Peyer's patch (tissue), 4 donors: Measurements from ENCODE around the gene MAPK4. TPM values are rescaled to one million over a fixed set of nuclear protein-coding genes. Genes with fewer than 3 reads are reported as not detected.

Experiments
- DNase-seq, 3 donors: peaks; one replicate each; pipeline ENCODE4 v3.0.0-alpha.2; 2017 to 2019
- H3K27ac ChIP-seq, 4 donors: fragments of 200-600 bp; sonication (generic); one replicate each; pipeline ENCODE4 v1.5.1; 2016 to 2019
- H3K27me3 ChIP-seq, 2 donors: fragments of 200-600 bp; sonication (generic); one replicate each; pipeline ENCODE4 v1.5.1; 2019
- H3K36me3 ChIP-seq, 3 donors: fragments of 200-600 bp; sonication (generic); one replicate each; pipeline ENCODE4 v1.5.1; 2016 to 2019
- H3K4me1 ChIP-seq, 4 donors: fragments of 200-600 bp; sonication (generic); one replicate each; pipeline ENCODE4 v1.5.1; 2016 to 2019
- H3K4me3 ChIP-seq, 4 donors: fragments of 200-600 bp; sonication (generic); 1 replicate in 3 of 4; 2 replicates in 1 of 4; pipeline ENCODE4 v1.5.1; 2016 to 2019; ENCODE audit warnings: mild to moderate bottlenecking in 1 of 4
- H3K9me3 ChIP-seq, 4 donors: fragments of 200-600 bp; sonication (generic); one replicate each; pipeline ENCODE4 v1.5.1; 2016 to 2019; ENCODE audit warnings: mild to moderate bottlenecking in 1 of 4
- CTCF ChIP-seq, 6 experiments: fragments of 450-650 bp in 4 of 6; fragments of 200-600 bp in 2 of 6; sonication (generic) in 1 of 6; IDR thresholded peaks; one replicate each; pipeline ENCODE4 v1.5.1; 2017 to 2019; ENCODE audit warnings: antibody characterized with exemption in 6 of 6, mild to moderate bottlenecking in 3 of 6, moderate library complexity in 1 of 6
- POLR2A ChIP-seq, 2 donors: fragments of 450-650 bp; IDR thresholded peaks; one replicate each; pipeline ENCODE4 v1.5.1; 2017; ENCODE audit warnings: antibody characterized with exemption in 2 of 2, mild to moderate bottlenecking in 2 of 2, moderate library complexity in 2 of 2
- total RNA-seq, 4 donors: library from RNA; depleted of rRNA; stranded (reverse); fragments of >200 nt; gene quantifications; one replicate each; pipeline ENCODE4 v1.1.0, GENCODE V29; 2016

Gene MAPK4
- total RNA-seq, 4 donors from 2014 or later = 0.54 to 2.0 (median 0.83) TPM; not detected in 1

DNA sequence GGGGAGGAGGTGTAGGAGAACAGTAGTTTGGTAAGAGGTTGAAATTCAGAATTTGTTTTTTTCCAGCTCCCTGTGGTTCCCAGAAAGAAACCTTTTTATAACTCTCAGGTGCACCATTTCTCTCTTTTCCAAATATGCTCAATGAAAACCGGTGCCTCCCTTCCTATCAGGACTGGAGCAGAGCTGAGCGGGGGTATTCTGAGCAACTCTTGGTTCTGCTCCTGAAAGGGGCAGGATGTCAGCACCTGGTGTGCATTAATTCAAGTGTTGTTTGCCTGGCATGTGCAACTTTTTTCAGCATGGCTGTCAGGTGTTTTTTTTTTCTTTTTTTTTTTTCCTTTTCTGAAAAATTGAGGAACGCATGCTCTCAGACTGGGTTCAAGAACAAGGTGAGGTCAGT, 74.1 kb downstream of the MAPK4 start:
- H3K9me3 ChIP-seq = no peaks in the 10 kb centered on the region
- no peak for DNase-seq
- no peak for TF ChIP-seq POLR2A (IDR thresholded peaks at IDR 0.05)
- no peak for TF ChIP-seq CTCF (IDR thresholded peaks at IDR 0.05)
- no peaks in the 10 kb centered on the region for H3K4me1 ChIP-seq
- H3K4me3 ChIP-seq = no peak overlapping the region
- H3K36me3 ChIP-seq = no peaks in the 10 kb centered on the region
- H3K27me3 ChIP-seq = no peaks in the 10 kb centered on the region
- H3K27ac ChIP-seq = no peak overlapping the region

GRCh38 chr18:50636366-50637057, 76.6 kb downstream of the MAPK4 start:
- Histone ChIP-seq H3K4me1 (no peaks in the 10 kb centered on the region), H3K9me3 (no peaks in the 10 kb centered on the region), H3K27ac (no peak overlapping the region), H3K36me3 (no peaks in the 10 kb centered on the region), H3K4me3 (no peak overlapping the region), H3K27me3 (no peaks in the 10 kb centered on the region)
- no peak for DNase-seq
- TF ChIP-seq CTCF (IDR thresholded peaks at IDR 0.05) = no peak
- no peak for TF ChIP-seq POLR2A (IDR thresholded peaks at IDR 0.05)

DNA sequence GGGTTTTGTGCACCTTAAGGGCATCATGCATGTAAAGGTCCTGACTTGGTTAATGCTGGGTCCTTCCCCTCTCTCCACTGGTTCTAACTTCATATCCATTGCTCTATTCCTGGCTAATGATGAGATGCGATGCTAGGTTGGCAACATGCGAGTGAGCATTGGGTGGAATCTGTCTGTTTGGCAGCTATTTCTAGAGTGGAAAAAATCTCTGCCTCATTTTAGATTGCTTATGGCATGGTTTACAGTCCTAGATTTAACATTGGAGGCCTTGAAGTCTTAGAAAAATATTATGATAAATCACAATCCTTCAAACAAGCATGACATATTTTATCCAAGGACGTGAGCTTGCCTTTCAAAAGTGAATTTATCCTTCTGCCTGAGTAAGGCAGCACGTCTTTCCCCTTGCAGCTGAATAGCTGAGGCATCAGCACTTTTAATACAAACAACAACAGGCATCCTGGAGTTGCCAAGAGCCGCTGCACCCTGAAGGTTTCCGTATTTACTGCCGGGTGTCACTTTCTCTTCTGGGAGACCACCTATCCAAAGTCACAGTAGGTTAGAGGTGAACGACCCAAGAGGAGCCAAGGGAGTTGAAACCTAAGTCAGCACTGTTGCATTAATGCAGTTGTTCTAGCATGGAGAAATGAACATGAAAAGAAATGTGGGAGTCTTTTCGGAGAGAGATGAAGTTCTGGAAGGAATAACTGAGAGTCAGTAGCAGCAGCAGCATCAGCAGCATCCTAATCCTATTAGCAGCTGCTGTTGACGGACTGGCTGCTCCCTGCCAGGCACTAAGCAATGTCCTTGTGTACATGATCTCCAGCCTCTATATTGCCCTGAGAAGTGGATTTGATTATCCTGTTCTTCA, 78.4 kb downstream of the MAPK4 start:
- DNase-seq = no peak
- H3K9me3 ChIP-seq = no peaks in the 10 kb centered on the region
- no peak overlapping the region for H3K4me3 ChIP-seq
- H3K36me3 ChIP-seq = no peaks in the 10 kb centered on the region
- no peaks in the 10 kb centered on the region for H3K27me3 ChIP-seq
- TF ChIP-seq POLR2A (IDR thresholded peaks at IDR 0.05) = no peak
- TF ChIP-seq CTCF (IDR thresholded peaks at IDR 0.05) = no peak
- no peaks in the 10 kb centered on the region for H3K4me1 ChIP-seq
- H3K27ac ChIP-seq = peak overlapping the region in 1 of 4 donors; percentile 40

- no peak for DNase-seq
- Histone ChIP-seq H3K27ac (peak overlapping the region in 1 of 4 donors; percentile 40), H3K27me3 (no peaks in the 10 kb centered on the region), H3K9me3 (no peaks in the 10 kb centered on the region), H3K4me1 (no peaks in the 10 kb centered on the region), H3K4me3 (no peak overlapping the region), H3K36me3 (no peaks in the 10 kb centered on the region)
- TF ChIP-seq POLR2A (IDR thresholded peaks at IDR 0.05) (no peak), CTCF (IDR thresholded peaks at IDR 0.05) (no peak)
These were observed 79.1 kb downstream of the MAPK4 start for GRCh38 chr18:50638884-50639420.

DNA sequence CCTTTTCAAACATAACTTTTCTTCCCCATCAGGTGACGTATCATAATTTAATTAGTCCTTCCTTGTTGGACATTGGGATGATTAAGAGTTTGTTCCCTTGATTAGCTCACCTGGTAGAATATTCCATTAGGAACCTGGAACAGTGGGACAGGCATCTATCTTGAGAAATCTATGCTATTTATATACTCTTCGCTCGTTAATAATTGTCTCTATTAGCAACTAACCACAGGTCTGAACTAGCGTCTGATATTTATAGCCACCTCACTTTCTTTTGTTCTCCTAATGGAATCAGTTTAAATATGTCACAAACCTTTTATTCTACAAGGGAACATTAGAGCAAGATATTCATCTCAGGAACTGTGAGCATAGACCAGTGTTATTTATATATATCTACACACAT, 79.8 kb downstream of the MAPK4 start:
- no peak for DNase-seq
- TF ChIP-seq POLR2A (IDR thresholded peaks at IDR 0.05) (no peak), CTCF (IDR thresholded peaks at IDR 0.05) (no peak)
- no peaks in the 10 kb centered on the region for H3K36me3 ChIP-seq
- no peaks in the 10 kb centered on the region for H3K9me3 ChIP-seq
- H3K27ac ChIP-seq = no peak overlapping the region
- no peaks in the 10 kb centered on the region for H3K4me1 ChIP-seq
- no peak overlapping the region for H3K4me3 ChIP-seq
- H3K27me3 ChIP-seq = no peaks in the 10 kb centered on the region
